Head of caudate nucleus (tissue), 42 donors: ENCODE data around the gene MAD1L1.

Experiments used
- DNase-seq, 42 donors: peaks; one replicate each; pipeline versions ENCODE4 v3.0.0 to v3.0.0-alpha.2; 2020 to 2021; ENCODE audit warnings: mixed read lengths in 7 of 42
- intact Hi-C: fragments of 100-400 bp; cut with DNase I; formaldehyde crosslinking; loops from one replicate; pipeline ENCODE4 v1.15.0; 2022

The MAD1L1 gene

GRCh38 chr7:2156756-2157472, 75.8 kb downstream of the MAD1L1 start:
- intact Hi-C loops: no loop called here

GRCh38 chr7:2154831-2155230, 77.9 kb downstream of the MAD1L1 start:
- no peak for DNase-seq
- intact Hi-C loops: no loop called here

More at GRCh38 chr7:2156756-2157472, 75.8 kb downstream of the MAD1L1 start:
- DNase-seq: no peak

GRCh38 chr7:2154121-2154520, 78.6 kb downstream of the MAD1L1 start:
- DNase-seq: no peak
- intact Hi-C loops: no loop called here

- no peak for DNase-seq
- intact Hi-C loops: no loop called here
Observed at GRCh38 chr7:2152646-2153045, 80.1 kb downstream of the MAD1L1 start.

- DNase-seq: peak in 2 of 42 donors; percentile 34 to 42
- intact Hi-C loops: no loop called here
Observed at GRCh38 chr7:2151801-2152612, 80.7 kb downstream of the MAD1L1 start.

- intact Hi-C loops: no loop called here
- peak in 37 of 42 donors; percentile 22 to 80 (median 58) for DNase-seq
Observed at GRCh38 chr7:2151237-2151636, 81.5 kb downstream of the MAD1L1 start.

GRCh38 chr7:2150445-2150815, 82.3 kb downstream of the MAD1L1 start:
- no peak for DNase-seq
- intact Hi-C loops: no loop called here

GRCh38 chr7:2149672-2150444, 82.9 kb downstream of the MAD1L1 start:
- DNase-seq: no peak
- intact Hi-C loops: no loop called here

- no peak for DNase-seq
- intact Hi-C loops: no loop called here
Observed at GRCh38 chr7:2148814-2149213, 83.9 kb downstream of the MAD1L1 start.

GRCh38 chr7:2148189-2148588, 84.6 kb downstream of the MAD1L1 start:
- intact Hi-C loops: no loop called here

GRCh38 chr7:2146676-2147472, 85.9 kb downstream of the MAD1L1 start:
- intact Hi-C loops: no loop called here
- peak in 2 of 42 donors; percentile 15 to 42 for DNase-seq

More at GRCh38 chr7:2148189-2148588, 84.6 kb downstream of the MAD1L1 start:
- DNase-seq: no peak

- intact Hi-C loops: no loop called here
- no peak for DNase-seq
Observed at GRCh38 chr7:2145835-2146580, 86.7 kb downstream of the MAD1L1 start.

- DNase-seq: no peak
- intact Hi-C loops: no loop called here
Observed at GRCh38 chr7:2144926-2145325, 87.8 kb downstream of the MAD1L1 start.

GRCh38 chr7:2143981-2144595, 88.7 kb downstream of the MAD1L1 start:
- DNase-seq: no peak
- intact Hi-C loops: no loop called here

- intact Hi-C loops: no loop called here
- no peak for DNase-seq
Observed at GRCh38 chr7:2143450-2143849, 89.3 kb downstream of the MAD1L1 start.

- intact Hi-C loops: no loop called here
- no peak for DNase-seq
Observed at GRCh38 chr7:2142386-2142785, 90.4 kb downstream of the MAD1L1 start.

GRCh38 chr7:2141651-2142050, 91.1 kb downstream of the MAD1L1 start:
- DNase-seq: peak in 32 of 42 donors; percentile 27 to 81 (median 50)
- intact Hi-C loops: no loop called here

- intact Hi-C loops: no loop called here
- DNase-seq: no peak
Observed at GRCh38 chr7:2141021-2141410, 91.7 kb downstream of the MAD1L1 start.
